GM21825 (cell line): ENCODE results near the gene PSMD4.
"Not testable (repeated sequence)": the region's sequence is repeated elsewhere in the genome, so short reads cannot be mapped to it uniquely, and the experiment has no call there.

ENCODE experiments used
- ATAC-seq: cut with Tn5 transposase; IDR thresholded peaks from one replicate; pipeline ENCODE4 v1.9.1; 2021; ENCODE audit warnings: mild to moderate bottlenecking, moderate library complexity; ENCODE audit not compliant: unreplicated experiment

PSMD4 gene

GRCh38 chr1:151254217-151255213 is at the start of gene PSMD4:
PSMD4 (plus strand) TSS chr1:151254734; CDS start chr1:151254783, 49 bp downstream.
- peak; percentile 87 for ATAC-seq

- not testable (repeated sequence) for ATAC-seq
Measured at GRCh38 chr1:151205381-151205965, 49.1 kb upstream of the PSMD4 start.

GRCh38 chr1:151210830-151211229 is 43.7 kb upstream of the PSMD4 start:
- ATAC-seq: no peak

- ATAC-seq: no peak
Measured at GRCh38 chr1:151211972-151212705, 42.4 kb upstream of the PSMD4 start.

- ATAC-seq: no peak
Measured at GRCh38 chr1:151213560-151213959, 41.0 kb upstream of the PSMD4 start.

- no peak for ATAC-seq
Measured at GRCh38 chr1:151221616-151222015, 32.9 kb upstream of the PSMD4 start.

GRCh38 chr1:151222130-151222529 is 32.4 kb upstream of the PSMD4 start:
- ATAC-seq: no peak

- no peak for ATAC-seq
Measured at GRCh38 chr1:151235235-151235634, 19.3 kb upstream of the PSMD4 start.

GRCh38 chr1:151237678-151238466 is 16.7 kb upstream of the PSMD4 start:
- ATAC-seq: no peak

- no peak for ATAC-seq
Measured at GRCh38 chr1:151238467-151238739, 16.1 kb upstream of the PSMD4 start.

GRCh38 chr1:151242442-151242841 is 12.1 kb upstream of the PSMD4 start:
- no peak for ATAC-seq

- ATAC-seq: no peak
Measured at GRCh38 chr1:151243683-151244216, 10.8 kb upstream of the PSMD4 start.

- ATAC-seq: no peak
Measured at GRCh38 chr1:151246786-151247185, 7.7 kb upstream of the PSMD4 start.

GRCh38 chr1:151251656-151252470 is 2.7 kb upstream of the PSMD4 start:
- no peak for ATAC-seq

- no peak for ATAC-seq
Measured at GRCh38 chr1:151255381-151255780, 847 bp downstream of the PSMD4 start.

GRCh38 chr1:151259351-151259750 is 4.8 kb downstream of the PSMD4 start:
- no peak for ATAC-seq

- no peak for ATAC-seq
Measured at GRCh38 chr1:151265446-151266236, 11.1 kb downstream of the PSMD4 start.

- no peak for ATAC-seq
Measured at GRCh38 chr1:151266315-151266714, 11.8 kb downstream of the PSMD4 start.

GRCh38 chr1:151266821-151267220 is 12.3 kb downstream of the PSMD4 start:
- ATAC-seq: no peak
